SU-DHL-6 (cell line): Measurements from ENCODE around the gene SPDYE2.
"Not testable (repeated sequence)": the region's sequence is repeated elsewhere in the genome, so short reads cannot be mapped to it uniquely, and the experiment has no call there.

Experiments
- EZH2phosphoT487 ChIP-seq: fragments of 200-600 bp; sonication (generic), shearing (Covaris generic); conservative IDR thresholded peaks from 2 replicates; pipeline ENCODE4 v1.6.1; 2018; ENCODE audit warnings: mild to moderate bottlenecking, antibody characterized with exemption, low read length, moderate library complexity, mixed read lengths
- TF ChIP-seq, protein P1 (sequence below): fragments of 200-600 bp; sonication (generic); IDR thresholded peaks from one replicate; pipeline ENCODE4 v1.5.1; 2017; ENCODE audit warnings: antibody characterized with exemption, mild to moderate bottlenecking, low read length, moderate library complexity; ENCODE audit not compliant: insufficient read depth, poor library complexity, severe bottlenecking

DNA sequence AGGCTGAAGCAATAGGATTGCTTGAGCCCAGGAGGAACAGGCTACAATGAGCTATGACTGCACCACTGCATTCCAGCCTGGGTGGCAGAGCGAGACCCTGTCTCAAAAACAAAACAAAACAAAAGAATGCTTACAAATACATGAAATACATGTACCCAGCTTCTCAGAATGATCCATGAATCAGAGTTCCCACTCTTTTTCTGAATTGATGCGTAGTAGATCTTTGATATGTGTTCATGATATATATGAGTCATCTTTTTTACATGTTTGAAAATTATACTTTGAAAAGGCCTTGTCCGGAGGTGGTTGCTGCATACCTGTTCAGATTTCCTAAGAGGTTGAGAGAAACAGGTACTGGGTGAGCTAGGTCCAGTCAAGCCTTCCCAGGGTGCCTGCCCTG, 25.3 kb downstream of the SPDYE2 start:
- TF ChIP-seq, protein P1, sequence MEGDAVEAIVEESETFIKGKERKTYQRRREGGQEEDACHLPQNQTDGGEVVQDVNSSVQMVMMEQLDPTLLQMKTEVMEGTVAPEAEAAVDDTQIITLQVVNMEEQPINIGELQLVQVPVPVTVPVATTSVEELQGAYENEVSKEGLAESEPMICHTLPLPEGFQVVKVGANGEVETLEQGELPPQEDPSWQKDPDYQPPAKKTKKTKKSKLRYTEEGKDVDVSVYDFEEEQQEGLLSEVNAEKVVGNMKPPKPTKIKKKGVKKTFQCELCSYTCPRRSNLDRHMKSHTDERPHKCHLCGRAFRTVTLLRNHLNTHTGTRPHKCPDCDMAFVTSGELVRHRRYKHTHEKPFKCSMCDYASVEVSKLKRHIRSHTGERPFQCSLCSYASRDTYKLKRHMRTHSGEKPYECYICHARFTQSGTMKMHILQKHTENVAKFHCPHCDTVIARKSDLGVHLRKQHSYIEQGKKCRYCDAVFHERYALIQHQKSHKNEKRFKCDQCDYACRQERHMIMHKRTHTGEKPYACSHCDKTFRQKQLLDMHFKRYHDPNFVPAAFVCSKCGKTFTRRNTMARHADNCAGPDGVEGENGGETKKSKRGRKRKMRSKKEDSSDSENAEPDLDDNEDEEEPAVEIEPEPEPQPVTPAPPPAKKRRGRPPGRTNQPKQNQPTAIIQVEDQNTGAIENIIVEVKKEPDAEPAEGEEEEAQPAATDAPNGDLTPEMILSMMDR, result not testable (repeated sequence)
- TF ChIP-seq EZH2phosphoT487, result not testable (repeated sequence)
